WTC11 (cell line): ENCODE measurements around the gene MARCO. TPM values are rescaled to one million over a fixed set of nuclear protein-coding genes. Genes with fewer than 3 reads are reported as not detected.

Experiments used
- ATAC-seq: fragments of 200-7000 bp; cut with Tn5 transposase; 2 replicates; pipeline ENCODE4 v1.10.0; 2021; ENCODE audit warnings: mild to moderate bottlenecking, moderate library complexity
- CTCF ChIA-PET: fragments of 300-600 bp; sonication (Branson Sonifier 250); formaldehyde crosslinking; loops from one replicate; lab custom pipeline; 2021; ENCODE audit warnings: antibody characterized with exemption; lab: Charles Lee
- POLR2A ChIA-PET: fragments of 350-600 bp; sonication (Branson Sonifier 250); formaldehyde crosslinking; loops from one replicate; lab custom pipeline; 2021; ENCODE audit warnings: antibody characterized with exemption; lab: Charles Lee
- DNase-seq: peaks from one replicate; pipeline ENCODE4 v3.0.0; 2021; ENCODE audit warnings: low spot score
- H3K27ac Mint-ChIP-seq: 2 replicates; pipeline ENCODE4 v1.8.0; 2021; ENCODE audit warnings: mixed read lengths
- H3K27me3 Mint-ChIP-seq: 2 replicates; pipeline ENCODE4 v1.8.0; 2021; ENCODE audit warnings: low read depth, mild to moderate bottlenecking, moderate library complexity, mixed read lengths
- H3K36me3 Mint-ChIP-seq: 2 replicates; pipeline ENCODE4 v1.8.0; 2021; ENCODE audit warnings: mixed read lengths
- H3K4me1 Mint-ChIP-seq: 2 replicates; pipeline ENCODE4 v1.8.0; 2022; ENCODE audit warnings: mixed read lengths
- H3K4me3 Mint-ChIP-seq: 2 replicates; pipeline ENCODE4 v1.8.0; 2021; ENCODE audit warnings: mild to moderate bottlenecking, moderate library complexity, mixed read lengths
- H3K9me3 Mint-ChIP-seq: 2 replicates; pipeline ENCODE4 v1.8.0; 2021; ENCODE audit warnings: mixed read lengths
- ATF1 ChIP-seq: sonication (generic); formaldehyde crosslinking; IDR thresholded peaks from 2 replicates; pipeline ENCODE4 v1.8.1; 2023; ENCODE audit warnings: mild to moderate bottlenecking, moderate library complexity, missing genetic modification reagents
- CBFB ChIP-seq: sonication (generic); formaldehyde crosslinking; IDR thresholded peaks from 2 replicates; pipeline ENCODE4 v1.8.1; 2022; ENCODE audit warnings: mild to moderate bottlenecking, low read depth, missing genetic modification reagents
- CDX4 ChIP-seq: fragments of 250-450 bp; sonication (Bioruptor Pico); IDR thresholded peaks from 2 replicates; pipeline ENCODE4 v1.9.0; 2021; ENCODE audit warnings: moderate library complexity, mild to moderate bottlenecking, inconsistent platforms, borderline replicate concordance
- CREB1 ChIP-seq: sonication (generic); formaldehyde crosslinking; IDR thresholded peaks from 2 replicates; pipeline ENCODE4 v1.8.0; 2023; ENCODE audit warnings: mild to moderate bottlenecking, missing genetic modification reagents
- ESRRA ChIP-seq: sonication (generic); formaldehyde crosslinking; IDR thresholded peaks from 2 replicates; pipeline ENCODE4 v1.8.1; 2022; ENCODE audit warnings: mild to moderate bottlenecking, missing genetic modification reagents, borderline replicate concordance
- ETV6 ChIP-seq: sonication (generic); formaldehyde crosslinking; IDR thresholded peaks from 2 replicates; pipeline ENCODE4 v1.8.1; 2022; ENCODE audit warnings: mild to moderate bottlenecking, missing genetic modification reagents
- FOXJ3 ChIP-seq: sonication (generic); formaldehyde crosslinking; IDR thresholded peaks from 2 replicates; pipeline ENCODE4 v1.9.0; 2021; ENCODE audit warnings: missing genetic modification reagents, mild to moderate bottlenecking, borderline replicate concordance
- HMGA2 ChIP-seq: fragments of 250-450 bp; sonication (Bioruptor Pico); IDR thresholded peaks from 2 replicates; pipeline ENCODE4 v1.4.0; 2021; ENCODE audit warnings: mild to moderate bottlenecking, moderate library complexity
- IRF2 ChIP-seq: sonication (generic); formaldehyde crosslinking; IDR thresholded peaks from 2 replicates; pipeline ENCODE4 v1.8.0; 2022; ENCODE audit warnings: low read depth, missing genetic modification reagents, borderline replicate concordance
- JAZF1 ChIP-seq: fragments of 250-450 bp; sonication (Bioruptor Pico); IDR thresholded peaks from 2 replicates; pipeline ENCODE4 v1.9.0; 2021; ENCODE audit warnings: moderate library complexity, mild to moderate bottlenecking, inconsistent platforms
- NFATC4 ChIP-seq: fragments of 250-450 bp; sonication (Bioruptor Pico); IDR thresholded peaks from 2 replicates; pipeline ENCODE4 v1.9.0; 2021; ENCODE audit warnings: mild to moderate bottlenecking
- NFE2L1 ChIP-seq: sonication (generic); formaldehyde crosslinking; IDR thresholded peaks from 2 replicates; pipeline ENCODE4 v1.8.1; 2023; ENCODE audit warnings: missing genetic modification reagents
- NR2C2 ChIP-seq: sonication (generic); formaldehyde crosslinking; IDR thresholded peaks from 2 replicates; pipeline ENCODE4 v1.8.0; 2022; ENCODE audit warnings: mild to moderate bottlenecking, missing genetic modification reagents
- RELA ChIP-seq: sonication (generic); formaldehyde crosslinking; IDR thresholded peaks from 2 replicates; pipeline ENCODE4 v1.8.1; 2022; ENCODE audit warnings: missing genetic modification reagents, mild to moderate bottlenecking, borderline replicate concordance
- SMAD3 ChIP-seq: sonication (generic); formaldehyde crosslinking; IDR thresholded peaks from 2 replicates; pipeline ENCODE4 v1.8.0; 2022; ENCODE audit warnings: missing genetic modification reagents, mild to moderate bottlenecking, borderline replicate concordance
- SMAD4 ChIP-seq: sonication (generic); formaldehyde crosslinking; IDR thresholded peaks from 2 replicates; pipeline ENCODE4 v1.8.0; 2022; ENCODE audit warnings: mild to moderate bottlenecking, missing genetic modification reagents
- SP1 ChIP-seq: sonication (generic); formaldehyde crosslinking; conservative IDR thresholded peaks from 2 replicates; pipeline ENCODE4 v1.8.1; 2022; ENCODE audit warnings: missing genetic modification reagents
- TP53 ChIP-seq: sonication (generic); formaldehyde crosslinking; IDR thresholded peaks from 2 replicates; pipeline ENCODE4 v1.8.1; 2023; ENCODE audit warnings: mild to moderate bottlenecking, missing genetic modification reagents
- USF2 ChIP-seq: sonication (generic); formaldehyde crosslinking; IDR thresholded peaks from 2 replicates; pipeline ENCODE4 v1.8.1; 2023; ENCODE audit warnings: mild to moderate bottlenecking, missing genetic modification reagents, moderate library complexity
- total RNA-seq: library from RNA; stranded (reverse); gene quantifications from 3 replicates; pipeline ENCODE4 v1.2.3, GENCODE V29; 2021
- TF ChIP-seq, protein P1 (sequence below): sonication (generic); formaldehyde crosslinking; IDR thresholded peaks from 2 replicates; pipeline ENCODE4 v1.8.1; 2022; ENCODE audit warnings: low read depth, mild to moderate bottlenecking, moderate library complexity, missing genetic modification reagents, borderline replicate concordance
- TF ChIP-seq, protein P2 (sequence below): sonication (generic); formaldehyde crosslinking; conservative IDR thresholded peaks from 2 replicates; pipeline ENCODE4 v1.8.1; 2023; ENCODE audit warnings: mild to moderate bottlenecking, low read depth, missing genetic modification reagents, moderate library complexity
- TF ChIP-seq, protein P3 (sequence below): sonication (generic); formaldehyde crosslinking; IDR thresholded peaks from 2 replicates; pipeline ENCODE4 v1.8.1; 2023; ENCODE audit warnings: mild to moderate bottlenecking, missing genetic modification reagents, borderline replicate concordance
- TF ChIP-seq, protein P4 (sequence below): fragments of 200-600 bp; IDR thresholded peaks from 2 replicates; pipeline ENCODE4 v1.8.0; 2022; ENCODE audit warnings: antibody characterized with exemption

The MARCO gene
- total RNA-seq, 1 experiment from 2014 or later, result 0.11 TPM

DNA sequence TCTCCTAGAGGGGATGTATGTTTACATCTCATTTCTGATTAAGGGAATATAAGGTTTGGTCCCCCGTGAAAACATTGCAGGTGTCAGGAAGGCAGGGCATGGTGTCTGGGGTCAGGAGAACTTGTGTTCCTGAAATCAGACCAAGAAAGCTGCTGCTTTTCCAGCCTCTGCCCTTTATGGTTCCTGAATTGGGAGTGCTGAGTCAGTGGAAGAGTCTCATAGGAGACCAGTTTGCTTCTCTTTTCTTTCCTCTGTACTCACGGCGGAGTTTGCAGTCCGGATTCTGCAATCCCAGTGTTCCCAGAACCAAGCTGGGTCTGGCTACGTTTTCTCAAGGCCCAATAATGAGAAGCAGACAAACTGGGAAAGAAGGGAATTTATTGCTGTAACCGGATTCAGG, 5.1 kb upstream of the MARCO start:
- Mint-ChIP-seq H3K27me3 (peaks cover 4% of the 10 kb centered on the region; the same call in 1 of the 2 replicates), H3K4me1 (no peaks in the 10 kb centered on the region), H3K9me3 (peaks cover 13% of the 10 kb centered on the region), H3K27ac (no peak overlapping the region), H3K4me3 (no peak overlapping the region), H3K36me3 (no peaks in the 10 kb centered on the region; the same call in 1 of the 2 replicates)
- DNase-seq, result no peak
- ChIA-PET CTCF (no interaction called here), POLR2A (no interaction called here)
- ATAC-seq, result no peak
- TF ChIP-seq CREB1 (CRISPR knock-in tag), result no peak
- TF ChIP-seq, protein P1, sequence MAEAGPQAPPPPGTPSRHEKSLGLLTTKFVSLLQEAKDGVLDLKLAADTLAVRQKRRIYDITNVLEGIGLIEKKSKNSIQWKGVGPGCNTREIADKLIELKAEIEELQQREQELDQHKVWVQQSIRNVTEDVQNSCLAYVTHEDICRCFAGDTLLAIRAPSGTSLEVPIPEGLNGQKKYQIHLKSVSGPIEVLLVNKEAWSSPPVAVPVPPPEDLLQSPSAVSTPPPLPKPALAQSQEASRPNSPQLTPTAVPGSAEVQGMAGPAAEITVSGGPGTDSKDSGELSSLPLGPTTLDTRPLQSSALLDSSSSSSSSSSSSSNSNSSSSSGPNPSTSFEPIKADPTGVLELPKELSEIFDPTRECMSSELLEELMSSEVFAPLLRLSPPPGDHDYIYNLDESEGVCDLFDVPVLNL (CRISPR knock-in tag), result no peak
- TF ChIP-seq HMGA2 (CRISPR knock-in tag), result no peak
- no peak for TF ChIP-seq ETV6 (CRISPR knock-in tag)
- no peak for TF ChIP-seq ATF1 (CRISPR knock-in tag)
- no peak for TF ChIP-seq CDX4 (CRISPR knock-in tag)
- TF ChIP-seq SMAD3 (CRISPR knock-in tag), result no peak
- TF ChIP-seq JAZF1 (CRISPR knock-in tag), result no peak
- TF ChIP-seq RELA (CRISPR knock-in tag), result no peak
- TF ChIP-seq, protein P2, sequence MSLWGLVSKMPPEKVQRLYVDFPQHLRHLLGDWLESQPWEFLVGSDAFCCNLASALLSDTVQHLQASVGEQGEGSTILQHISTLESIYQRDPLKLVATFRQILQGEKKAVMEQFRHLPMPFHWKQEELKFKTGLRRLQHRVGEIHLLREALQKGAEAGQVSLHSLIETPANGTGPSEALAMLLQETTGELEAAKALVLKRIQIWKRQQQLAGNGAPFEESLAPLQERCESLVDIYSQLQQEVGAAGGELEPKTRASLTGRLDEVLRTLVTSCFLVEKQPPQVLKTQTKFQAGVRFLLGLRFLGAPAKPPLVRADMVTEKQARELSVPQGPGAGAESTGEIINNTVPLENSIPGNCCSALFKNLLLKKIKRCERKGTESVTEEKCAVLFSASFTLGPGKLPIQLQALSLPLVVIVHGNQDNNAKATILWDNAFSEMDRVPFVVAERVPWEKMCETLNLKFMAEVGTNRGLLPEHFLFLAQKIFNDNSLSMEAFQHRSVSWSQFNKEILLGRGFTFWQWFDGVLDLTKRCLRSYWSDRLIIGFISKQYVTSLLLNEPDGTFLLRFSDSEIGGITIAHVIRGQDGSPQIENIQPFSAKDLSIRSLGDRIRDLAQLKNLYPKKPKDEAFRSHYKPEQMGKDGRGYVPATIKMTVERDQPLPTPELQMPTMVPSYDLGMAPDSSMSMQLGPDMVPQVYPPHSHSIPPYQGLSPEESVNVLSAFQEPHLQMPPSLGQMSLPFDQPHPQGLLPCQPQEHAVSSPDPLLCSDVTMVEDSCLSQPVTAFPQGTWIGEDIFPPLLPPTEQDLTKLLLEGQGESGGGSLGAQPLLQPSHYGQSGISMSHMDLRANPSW (CRISPR knock-in tag), result no peak
- no peak for TF ChIP-seq NFE2L1 (CRISPR knock-in tag)

DNA sequence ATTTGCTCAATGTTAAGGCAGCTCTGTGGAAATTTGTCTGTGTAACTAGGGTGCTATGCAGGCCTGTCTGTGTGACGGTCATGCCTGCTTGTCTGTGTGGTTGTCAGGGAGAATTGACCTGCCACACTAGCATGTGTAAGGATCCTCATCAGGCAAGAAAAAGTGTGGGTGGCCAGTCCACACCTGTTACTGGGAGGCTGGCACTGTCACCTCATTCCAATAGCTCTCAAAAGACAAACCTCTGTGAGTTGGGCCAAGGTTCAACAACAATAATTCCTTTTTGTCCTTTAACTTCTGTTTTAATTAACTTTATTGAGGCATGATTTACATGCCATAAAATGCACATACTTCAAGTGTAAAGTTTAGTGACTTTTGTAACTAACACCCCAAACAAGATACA, 4.2 kb upstream of the MARCO start:
- POLR2A ChIA-PET, result no interaction called here
- no peak overlapping the region for H3K4me3 Mint-ChIP-seq
- CTCF ChIA-PET, result no interaction called here
- no peak overlapping the region for H3K27ac Mint-ChIP-seq
- DNase-seq, result no peak
- TF ChIP-seq ESRRA, result no peak
- TF ChIP-seq NFATC4 (CRISPR knock-in tag), result no peak
- TF ChIP-seq IRF2 (CRISPR knock-in tag), result no peak
- TF ChIP-seq FOXJ3 (CRISPR knock-in tag), result no peak
- no peak for TF ChIP-seq CBFB (CRISPR knock-in tag)
- TF ChIP-seq TP53 (CRISPR knock-in tag), result no peak
- TF ChIP-seq SP1 (CRISPR knock-in tag), result no peak
- TF ChIP-seq, protein P3, sequence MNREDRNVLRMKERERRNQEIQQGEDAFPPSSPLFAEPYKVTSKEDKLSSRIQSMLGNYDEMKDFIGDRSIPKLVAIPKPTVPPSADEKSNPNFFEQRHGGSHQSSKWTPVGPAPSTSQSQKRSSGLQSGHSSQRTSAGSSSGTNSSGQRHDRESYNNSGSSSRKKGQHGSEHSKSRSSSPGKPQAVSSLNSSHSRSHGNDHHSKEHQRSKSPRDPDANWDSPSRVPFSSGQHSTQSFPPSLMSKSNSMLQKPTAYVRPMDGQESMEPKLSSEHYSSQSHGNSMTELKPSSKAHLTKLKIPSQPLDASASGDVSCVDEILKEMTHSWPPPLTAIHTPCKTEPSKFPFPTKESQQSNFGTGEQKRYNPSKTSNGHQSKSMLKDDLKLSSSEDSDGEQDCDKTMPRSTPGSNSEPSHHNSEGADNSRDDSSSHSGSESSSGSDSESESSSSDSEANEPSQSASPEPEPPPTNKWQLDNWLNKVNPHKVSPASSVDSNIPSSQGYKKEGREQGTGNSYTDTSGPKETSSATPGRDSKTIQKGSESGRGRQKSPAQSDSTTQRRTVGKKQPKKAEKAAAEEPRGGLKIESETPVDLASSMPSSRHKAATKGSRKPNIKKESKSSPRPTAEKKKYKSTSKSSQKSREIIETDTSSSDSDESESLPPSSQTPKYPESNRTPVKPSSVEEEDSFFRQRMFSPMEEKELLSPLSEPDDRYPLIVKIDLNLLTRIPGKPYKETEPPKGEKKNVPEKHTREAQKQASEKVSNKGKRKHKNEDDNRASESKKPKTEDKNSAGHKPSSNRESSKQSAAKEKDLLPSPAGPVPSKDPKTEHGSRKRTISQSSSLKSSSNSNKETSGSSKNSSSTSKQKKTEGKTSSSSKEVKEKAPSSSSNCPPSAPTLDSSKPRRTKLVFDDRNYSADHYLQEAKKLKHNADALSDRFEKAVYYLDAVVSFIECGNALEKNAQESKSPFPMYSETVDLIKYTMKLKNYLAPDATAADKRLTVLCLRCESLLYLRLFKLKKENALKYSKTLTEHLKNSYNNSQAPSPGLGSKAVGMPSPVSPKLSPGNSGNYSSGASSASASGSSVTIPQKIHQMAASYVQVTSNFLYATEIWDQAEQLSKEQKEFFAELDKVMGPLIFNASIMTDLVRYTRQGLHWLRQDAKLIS (CRISPR knock-in tag), result no peak
- TF ChIP-seq, protein P4, sequence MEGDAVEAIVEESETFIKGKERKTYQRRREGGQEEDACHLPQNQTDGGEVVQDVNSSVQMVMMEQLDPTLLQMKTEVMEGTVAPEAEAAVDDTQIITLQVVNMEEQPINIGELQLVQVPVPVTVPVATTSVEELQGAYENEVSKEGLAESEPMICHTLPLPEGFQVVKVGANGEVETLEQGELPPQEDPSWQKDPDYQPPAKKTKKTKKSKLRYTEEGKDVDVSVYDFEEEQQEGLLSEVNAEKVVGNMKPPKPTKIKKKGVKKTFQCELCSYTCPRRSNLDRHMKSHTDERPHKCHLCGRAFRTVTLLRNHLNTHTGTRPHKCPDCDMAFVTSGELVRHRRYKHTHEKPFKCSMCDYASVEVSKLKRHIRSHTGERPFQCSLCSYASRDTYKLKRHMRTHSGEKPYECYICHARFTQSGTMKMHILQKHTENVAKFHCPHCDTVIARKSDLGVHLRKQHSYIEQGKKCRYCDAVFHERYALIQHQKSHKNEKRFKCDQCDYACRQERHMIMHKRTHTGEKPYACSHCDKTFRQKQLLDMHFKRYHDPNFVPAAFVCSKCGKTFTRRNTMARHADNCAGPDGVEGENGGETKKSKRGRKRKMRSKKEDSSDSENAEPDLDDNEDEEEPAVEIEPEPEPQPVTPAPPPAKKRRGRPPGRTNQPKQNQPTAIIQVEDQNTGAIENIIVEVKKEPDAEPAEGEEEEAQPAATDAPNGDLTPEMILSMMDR, result no peak
- TF ChIP-seq SMAD4 (CRISPR knock-in tag), result no peak
- no peak for TF ChIP-seq USF2
- no peak for TF ChIP-seq NR2C2 (CRISPR knock-in tag)
- peaks cover 4% of the 10 kb centered on the region; the same call in 1 of the 2 replicates for H3K27me3 Mint-ChIP-seq
- ATAC-seq, result no peak
- no peaks in the 10 kb centered on the region; the same call in 1 of the 2 replicates for H3K36me3 Mint-ChIP-seq
- H3K4me1 Mint-ChIP-seq, result no peaks in the 10 kb centered on the region
- peaks cover 9% of the 10 kb centered on the region for H3K9me3 Mint-ChIP-seq
